Measurements from ENCODE around the gene CDK14.

Gene CDK14

GRCh38 chr7:90966346-90966745 is 370.2 kb downstream of the CDK14 start:
- DNase-seq, result no peak

- no peak for DNase-seq
These were observed 372.8 kb downstream of the CDK14 start for GRCh38 chr7:90968871-90969270.

DNA sequence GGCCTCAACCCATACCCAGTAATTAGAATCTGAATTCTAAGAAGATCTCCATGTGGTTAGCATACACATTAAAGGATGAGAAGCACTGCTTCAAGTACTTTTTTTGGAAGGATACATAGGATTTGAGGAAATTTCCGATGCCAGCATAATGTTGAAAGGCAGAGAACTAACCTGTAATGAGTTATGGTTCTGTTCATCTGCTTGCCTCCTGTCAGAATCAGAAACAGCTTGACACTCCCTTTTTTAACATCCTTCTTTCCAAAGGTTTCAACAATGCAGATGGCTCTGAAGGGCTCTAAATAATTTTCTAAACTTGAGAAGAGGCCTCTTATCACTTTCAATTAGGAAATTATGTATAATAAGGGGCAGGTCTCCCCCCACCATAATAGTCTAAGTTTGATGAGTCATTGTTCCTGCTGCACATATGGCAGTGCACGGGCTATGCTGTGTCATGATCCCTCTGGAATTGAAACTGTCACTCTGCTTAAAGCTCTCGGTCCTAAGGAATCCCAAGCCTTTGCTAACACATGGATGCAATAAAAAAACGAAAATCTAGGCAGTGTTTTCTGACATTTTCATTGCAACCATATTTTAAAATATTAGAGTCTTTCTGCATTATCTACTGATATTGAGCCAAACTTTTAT is 376.9 kb downstream of the CDK14 start:
- peak in 1 of 2 experiments; percentile 5 for DNase-seq

DNA sequence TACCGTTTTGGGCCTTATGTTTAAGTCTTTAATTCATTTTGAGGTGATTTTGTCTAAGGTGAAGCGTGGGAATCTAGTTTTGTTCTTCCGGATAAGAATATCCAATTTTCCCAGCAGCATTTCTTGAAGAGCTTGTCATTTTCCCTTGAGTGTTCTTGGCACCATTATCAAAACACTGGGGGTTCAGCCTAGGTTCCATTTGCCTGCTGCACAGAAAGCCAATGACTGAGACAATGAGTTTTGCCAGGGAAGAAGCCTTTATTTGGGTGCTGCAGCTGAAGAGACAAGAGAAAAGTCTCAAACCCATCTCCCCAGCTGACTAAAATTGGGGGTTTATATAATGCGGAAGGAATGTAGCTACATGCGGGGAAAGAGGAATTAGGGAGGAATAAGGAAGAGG is 380.9 kb downstream of the CDK14 start:
- no peak for DNase-seq

DNA sequence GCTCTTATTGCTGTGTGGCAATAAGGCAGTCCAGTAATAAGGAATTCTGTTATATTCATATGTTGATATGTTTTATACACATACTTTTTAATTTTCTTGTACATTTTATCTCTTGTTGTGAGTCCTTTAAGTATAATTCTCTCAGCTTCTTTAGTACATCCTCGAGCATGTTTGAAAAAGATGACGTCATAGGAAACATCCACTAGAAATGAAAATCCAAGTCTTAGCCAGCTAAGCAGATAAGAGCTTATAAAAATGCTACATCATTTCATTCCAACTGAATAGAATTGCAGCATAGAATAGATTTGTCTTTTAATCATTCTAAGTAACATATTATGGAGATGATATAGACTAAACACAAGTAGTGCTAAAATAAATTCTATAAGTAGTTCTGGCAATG is 384.4 kb downstream of the CDK14 start:
- DNase-seq, result no peak

DNA sequence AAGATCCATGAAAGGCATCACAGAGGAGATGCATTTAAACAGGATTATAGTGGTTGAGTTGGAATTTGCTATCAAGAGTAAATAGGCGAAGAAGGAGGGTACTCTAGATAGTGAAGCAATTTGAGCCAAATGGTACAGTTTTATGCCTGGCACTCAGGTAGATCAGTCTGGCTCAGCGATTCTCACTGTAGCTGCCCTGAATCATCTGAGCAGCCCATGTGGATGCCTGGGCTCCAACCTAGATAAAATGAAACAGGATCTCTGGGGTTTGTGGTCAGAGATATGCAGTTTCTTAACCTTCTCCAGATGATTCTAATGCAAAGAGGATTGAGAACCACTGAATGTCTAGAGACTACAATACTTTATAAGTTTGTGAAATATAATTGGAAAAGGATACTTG is 386.1 kb downstream of the CDK14 start:
- no peak for DNase-seq

DNA sequence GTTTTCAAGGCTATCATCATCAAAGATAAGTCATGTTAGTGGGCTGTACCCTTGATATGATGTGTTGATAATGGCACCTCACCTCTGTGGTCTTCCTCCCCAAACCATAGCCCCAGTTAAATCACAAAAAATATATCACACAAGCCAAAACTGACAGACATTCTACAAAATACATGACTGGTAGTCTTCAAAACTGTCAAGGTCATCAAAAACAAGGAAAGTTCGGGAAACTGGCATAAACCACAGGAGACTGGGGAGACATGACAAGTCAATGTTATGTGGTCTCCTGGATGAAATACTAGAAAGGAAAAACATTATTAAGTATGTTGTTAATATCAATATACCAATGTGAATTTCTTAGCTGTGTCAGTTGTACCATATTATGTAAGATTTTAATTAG is 388.6 kb downstream of the CDK14 start:
- DNase-seq, result no peak

DNA sequence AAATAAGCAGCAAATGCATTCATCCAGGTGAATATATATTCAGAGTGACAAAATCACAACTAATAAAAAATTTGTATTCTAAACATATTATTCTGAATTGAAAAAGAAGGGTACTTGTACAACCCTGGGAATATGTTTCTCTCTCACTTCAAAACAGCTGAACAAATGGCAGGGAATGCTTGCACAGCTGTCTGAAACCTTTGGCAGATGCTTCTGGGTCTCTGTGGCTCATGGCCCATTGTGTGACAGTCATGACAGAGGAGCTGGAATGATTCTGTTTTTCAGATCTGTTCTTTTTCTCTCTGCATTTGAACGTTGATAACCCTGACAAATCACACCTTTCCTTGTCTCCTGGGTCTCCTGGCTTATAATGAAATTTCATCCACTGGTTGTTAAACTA is 392.4 kb downstream of the CDK14 start:
- peak in 1 of 2 experiments; percentile 21 for DNase-seq

DNA sequence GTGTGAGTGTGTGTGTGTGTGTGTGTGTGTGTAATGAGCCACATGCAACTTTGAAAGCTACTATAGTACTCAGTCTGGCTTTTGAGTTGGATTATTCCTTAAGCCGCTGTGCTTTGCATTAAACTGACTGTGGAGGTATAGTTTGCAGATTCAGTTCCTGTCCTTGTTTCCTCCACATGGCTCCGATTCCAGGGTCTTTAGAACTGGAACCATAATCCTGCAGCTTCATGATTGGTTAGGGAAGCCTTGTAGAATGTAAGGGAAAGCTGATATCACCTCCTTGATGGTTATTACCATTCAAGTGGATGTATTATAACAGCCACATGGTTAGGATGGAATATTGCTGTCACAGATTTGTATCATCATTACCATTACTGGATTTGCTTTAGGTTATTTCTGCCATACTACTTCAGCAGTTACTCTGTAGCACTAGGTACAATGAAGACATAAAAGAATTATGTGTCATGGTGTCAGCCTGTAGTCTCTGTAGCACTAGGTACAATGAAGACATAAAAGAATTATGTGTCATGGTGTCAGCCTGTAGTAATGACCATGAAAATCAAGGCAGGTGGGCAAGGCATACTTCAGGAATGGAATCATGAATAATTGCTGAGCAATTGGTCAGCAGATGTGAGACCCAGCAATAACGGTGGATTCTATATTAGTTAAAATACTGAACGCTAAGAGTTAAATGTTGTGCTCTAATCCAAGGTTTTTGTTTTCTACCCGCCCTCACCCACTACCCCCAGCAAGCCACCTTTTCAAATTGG is 393.1 kb downstream of the CDK14 start:
- DNase-seq, result no peak

- DNase-seq, result no peak
These were observed 398.0 kb downstream of the CDK14 start for GRCh38 chr7:90994121-90994520.

DNA sequence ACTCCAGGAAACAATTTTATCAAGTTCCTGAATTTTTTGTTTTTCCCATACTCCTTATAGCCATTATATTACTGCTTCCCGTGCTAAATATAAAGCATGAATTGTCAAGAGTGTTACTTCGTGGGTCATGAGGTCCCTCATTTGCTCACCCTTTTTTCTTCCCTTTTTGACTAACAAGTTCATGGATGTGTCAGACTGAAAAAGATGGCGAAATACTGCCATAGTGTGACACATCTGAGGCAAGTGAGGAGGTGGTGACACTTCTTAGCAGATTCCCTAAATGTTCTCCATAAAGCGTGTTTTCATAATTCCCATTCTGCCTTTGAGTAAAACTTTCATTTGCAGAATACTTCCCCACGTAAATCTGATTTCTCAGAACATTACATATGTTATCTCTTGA is 398.5 kb downstream of the CDK14 start:
- no peak for DNase-seq

DNA sequence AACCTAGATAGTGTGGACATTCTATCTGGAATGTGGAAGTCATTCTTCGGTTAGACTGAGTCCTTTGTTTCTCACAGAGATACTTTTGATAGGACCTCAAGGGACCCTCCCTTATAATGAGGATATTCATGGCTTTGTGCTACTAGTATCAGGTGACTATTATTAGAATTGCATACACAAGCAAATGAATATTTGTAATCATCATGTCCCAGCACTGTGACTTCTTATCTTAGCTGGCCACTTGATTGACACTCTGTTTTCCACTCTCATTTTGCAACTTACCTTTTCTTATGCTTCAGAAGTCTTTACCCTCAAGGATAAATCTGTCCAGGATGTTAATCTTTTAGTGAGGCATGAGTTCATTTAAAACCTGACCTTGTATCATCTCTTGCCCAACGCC is 399.9 kb downstream of the CDK14 start:
- DNase-seq, result no peak

GRCh38 chr7:90999989-91000979 is 404.2 kb downstream of the CDK14 start:
- DNase-seq, result no peak

DNA sequence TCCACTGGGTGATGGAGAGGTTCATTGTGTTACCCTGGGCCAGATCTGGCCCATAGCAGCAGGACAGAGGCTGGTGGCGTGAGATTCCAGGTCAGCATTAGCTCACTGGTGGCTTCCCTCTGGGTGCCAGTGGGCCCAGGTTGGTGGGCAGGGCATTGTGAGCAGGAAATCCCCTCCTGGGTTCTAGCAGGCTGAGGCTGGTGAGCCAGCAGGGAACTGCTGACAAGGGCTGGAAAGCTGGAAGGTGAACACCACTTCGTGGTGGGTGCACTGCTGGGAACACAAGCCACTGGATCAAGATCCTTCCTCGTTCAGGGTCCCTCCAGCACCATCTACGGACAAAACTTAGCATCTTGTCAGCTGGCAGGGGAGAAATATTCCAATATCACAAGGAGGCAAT is 408.9 kb downstream of the CDK14 start:
- no peak for DNase-seq

GRCh38 chr7:91005841-91006240 is 409.7 kb downstream of the CDK14 start:
- no peak for DNase-seq

- DNase-seq, result no peak
These were observed 411.2 kb downstream of the CDK14 start for GRCh38 chr7:91007371-91007770.

DNA sequence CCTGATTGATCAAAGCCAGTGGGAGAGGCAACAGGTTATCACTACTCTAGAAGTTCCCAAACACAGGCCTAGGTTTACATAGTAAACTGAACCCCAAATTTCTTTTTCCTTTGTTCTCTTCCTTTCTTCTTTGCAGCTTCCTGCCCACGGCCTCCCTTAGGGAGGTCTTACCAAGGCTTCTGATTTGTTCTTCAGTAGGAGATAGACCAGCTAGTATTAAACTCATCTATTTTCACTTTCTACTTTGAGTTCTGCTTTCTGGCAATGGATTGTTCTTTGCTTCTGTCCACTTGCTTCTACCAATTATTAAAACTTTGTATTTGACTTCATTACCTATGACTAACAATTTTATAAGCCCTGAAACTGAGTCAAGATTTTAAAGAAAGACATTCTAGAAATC is 417.0 kb downstream of the CDK14 start:
- DNase-seq, result no peak

GRCh38 chr7:91019686-91020385 is 423.7 kb downstream of the CDK14 start:
- DNase-seq, result no peak

GRCh38 chr7:91020636-91021385 is 424.7 kb downstream of the CDK14 start:
- DNase-seq, result no peak

DNA sequence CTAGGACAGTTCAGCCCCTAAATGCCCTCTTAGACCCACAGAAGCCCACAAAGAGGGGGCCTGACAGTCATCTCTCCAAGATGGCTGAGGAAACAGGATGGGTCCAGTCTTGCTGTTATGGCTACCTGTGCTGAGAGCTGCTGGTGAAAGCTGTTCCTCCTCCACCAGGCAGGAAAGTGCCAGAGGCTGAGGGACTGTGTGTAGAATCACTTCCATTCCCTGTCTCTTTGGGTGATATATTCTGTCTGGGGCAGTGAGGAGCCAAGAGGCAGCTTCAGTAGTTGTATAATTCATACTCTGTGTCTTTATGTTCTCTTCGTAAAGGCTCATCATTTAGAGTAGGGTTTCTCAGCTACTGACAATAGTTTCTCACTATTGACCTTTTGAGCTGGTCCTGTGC is 425.8 kb downstream of the CDK14 start:
- DNase-seq, result no peak

DNA sequence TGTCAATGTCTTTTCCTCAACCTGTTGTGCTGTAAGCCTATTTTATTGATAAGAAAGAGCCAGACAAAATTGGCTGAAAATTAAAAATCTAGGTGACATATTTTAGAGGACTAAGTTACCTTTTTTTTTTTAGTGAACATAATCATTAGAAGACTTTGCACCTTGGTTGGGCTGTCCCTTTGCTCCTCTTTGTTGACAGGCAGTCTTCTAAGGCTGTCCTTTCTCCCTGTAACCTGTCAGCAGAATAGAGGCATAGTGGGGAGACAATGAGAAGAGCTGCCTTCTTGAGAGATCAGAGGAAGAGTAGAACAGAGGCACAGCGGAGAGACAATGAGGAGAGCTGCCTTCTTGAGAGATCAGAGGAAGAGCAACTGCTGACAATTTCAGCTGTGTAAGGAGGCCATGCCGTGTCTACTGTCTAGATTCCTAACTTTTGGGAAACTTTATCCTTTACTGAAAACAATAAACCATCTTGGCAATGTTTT is 429.8 kb downstream of the CDK14 start:
- DNase-seq, result no peak

DNA sequence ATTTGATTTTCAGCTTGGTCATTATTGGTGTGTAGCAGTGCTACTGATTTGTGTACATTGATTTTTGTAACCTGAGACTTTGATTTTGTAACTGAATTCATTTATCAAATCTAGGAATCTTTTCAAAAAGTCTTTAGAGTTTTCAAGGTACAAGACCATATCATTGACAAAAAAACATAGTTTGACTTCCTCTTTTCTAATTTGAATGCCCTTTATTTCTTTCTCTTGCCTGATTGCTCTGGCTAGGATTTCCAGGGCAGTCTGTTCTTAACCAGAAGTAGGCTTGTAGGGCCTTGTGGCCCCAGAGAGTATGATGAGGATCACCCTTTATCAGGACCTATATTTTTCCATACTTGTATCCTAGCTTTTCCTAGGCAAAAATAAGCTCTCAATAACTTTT is 433.6 kb downstream of the CDK14 start:
- DNase-seq, result no peak

Data from NCI-H446 (cell line).